GM20431 (cell line): ENCODE results near the gene CENPB.

Source experiments
- in situ Hi-C: fragments of 300-500 bp; cut with MseI, MboI; formaldehyde crosslinking; loops from one replicate; pipeline ENCODE4 v1.15.0; 2020; ENCODE audit warnings: low sequenced_read_pairs; ENCODE audit not compliant: unreplicated experiment

The CENPB gene

DNA sequence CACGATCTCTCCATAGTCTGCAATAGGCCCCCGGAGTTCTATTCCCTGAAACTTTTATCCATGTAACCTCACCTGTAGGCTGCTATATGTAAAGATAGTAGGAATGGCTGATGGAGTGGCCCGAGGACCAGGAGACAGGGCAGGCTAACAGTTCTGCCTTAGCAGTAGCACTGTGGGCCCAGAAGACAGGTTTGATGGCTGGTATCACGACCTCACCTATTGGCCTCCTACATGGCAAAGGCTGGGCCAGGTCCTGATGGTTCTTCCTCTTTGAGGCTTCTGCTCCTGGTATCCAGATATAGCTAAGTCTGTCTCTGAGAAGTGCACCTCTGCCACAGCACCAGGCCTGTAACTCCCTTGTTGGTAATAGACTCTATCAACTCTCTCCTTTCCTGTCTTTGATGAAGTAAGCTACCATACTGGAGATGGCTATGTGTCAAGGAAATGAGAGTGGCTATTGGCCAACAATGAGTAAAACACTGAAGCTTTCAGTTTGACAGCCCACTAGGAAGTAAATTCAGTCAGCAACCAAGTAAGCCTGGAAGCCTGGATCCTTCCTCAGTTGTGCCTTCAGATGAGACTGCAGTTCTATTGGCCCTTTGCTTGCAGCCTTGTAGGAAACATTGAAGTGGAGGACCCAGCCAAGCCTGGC, 11.0 kb downstream of the CENPB start:
- in situ Hi-C loops, result no loop called here

DNA sequence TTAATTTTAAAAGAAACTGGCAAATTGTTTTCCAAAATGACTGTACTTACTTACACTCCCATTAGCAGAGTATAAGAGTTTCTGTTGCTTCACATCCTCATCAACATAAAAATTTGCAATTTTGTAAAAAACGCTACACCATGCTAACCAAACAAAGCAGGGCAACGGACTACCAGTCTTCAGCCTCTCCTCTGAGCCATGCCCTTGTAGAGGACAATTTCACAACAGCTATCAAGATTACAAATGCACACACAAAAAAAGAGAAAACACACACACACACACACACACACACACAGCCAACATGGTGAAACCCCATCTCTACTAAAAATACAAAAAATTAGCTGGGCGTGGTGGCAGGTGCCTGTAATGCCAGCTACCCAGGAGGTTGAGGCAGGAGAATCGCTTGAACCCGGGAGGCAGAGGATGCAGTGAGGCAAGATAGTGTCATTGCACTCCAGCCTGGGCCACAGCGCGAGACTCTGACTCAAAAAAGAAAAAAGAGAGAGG, 14.9 kb downstream of the CENPB start:
- in situ Hi-C loops, result no loop called here

DNA sequence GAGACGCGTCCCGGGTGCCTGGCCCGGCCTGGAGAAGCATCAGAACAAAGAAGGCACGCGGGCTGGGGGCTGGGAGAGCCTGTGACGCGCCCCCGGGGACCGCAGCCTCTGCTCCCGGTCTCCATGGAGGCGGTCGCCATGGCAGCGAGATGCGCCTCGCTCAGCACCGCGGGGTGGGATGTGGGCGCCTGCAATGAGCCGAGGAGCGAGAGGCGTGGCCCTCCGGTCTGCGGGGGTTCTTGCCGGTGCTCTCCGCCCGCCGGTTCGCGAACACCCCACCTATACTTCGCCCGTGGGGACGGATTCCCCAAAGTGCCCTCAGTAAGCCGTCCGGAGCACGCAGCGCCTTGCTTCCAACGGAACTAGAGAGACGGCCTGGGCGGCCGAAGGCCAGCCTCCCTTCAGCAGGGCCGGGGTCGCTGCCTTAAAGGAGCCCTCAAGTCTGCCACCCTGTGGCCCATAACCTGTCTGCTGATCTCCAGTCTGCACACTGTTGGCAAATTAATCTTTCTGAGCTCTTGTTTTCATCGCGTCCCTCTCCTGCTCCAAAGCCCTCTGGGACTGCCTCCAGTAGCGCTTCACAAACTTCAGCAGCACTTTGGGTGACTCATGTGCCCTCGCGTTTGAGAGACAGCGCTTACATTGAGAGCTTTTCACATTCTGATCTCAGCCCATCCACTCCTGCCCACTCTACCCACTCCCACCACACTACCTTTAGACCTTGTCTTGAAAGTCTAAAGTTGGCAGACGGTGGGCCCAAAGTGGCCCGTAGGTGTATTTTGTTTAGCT, 18.0 kb downstream of the CENPB start:
- in situ Hi-C loops, result no loop called here

DNA sequence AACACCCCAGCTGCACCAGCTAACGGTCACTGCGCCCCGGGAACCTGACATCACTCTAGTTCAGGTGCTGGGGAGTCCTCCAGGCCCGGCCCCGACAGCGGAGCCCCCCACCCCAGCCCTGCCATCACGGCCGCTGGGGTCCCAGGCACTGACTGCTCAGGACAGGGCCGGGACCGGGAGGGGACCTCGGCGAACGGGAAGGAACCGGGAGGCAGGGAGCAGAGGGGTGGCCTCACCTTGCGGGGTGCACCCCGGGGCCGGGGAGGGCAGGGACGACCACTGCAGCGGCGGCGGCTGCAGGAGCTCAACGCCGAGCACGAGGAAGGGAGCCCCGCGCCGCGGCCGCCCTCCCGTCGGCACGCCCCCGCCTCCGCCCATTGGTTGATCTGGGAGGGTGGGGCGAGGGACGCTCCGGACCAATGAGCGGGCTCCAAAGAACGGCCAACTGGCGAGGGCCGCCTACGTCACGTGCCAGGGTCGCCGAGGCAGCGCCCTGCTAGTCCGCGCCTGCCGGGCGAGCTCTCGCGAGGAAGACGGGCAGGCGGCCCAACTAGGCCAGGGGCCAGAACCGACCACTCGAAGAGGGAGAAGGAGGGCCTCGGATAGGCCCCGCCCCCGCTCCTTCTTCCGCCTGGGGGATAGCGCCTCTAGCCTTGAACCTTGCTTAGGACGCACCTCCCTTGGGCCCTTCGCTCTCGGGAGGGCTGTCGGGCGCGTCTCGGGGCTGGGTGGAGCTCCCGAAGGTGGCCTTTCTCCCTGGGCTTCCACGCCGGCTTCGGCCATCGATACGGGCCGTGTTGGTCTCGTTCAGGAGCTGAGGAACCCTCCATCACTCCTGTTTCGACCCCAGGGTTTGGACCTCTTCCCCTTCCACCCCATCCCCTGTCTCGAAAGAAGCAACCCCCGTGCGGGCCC, 18.9 kb downstream of the CENPB start, which contains the start of gene ADISSP:
Gene ADISSP (minus strand): TSS at position 327 of the 915 bp plus-strand sequence. CDS start 7,653 bp downstream, outside the sequence.
- in situ Hi-C loops, result no loop called here

DNA sequence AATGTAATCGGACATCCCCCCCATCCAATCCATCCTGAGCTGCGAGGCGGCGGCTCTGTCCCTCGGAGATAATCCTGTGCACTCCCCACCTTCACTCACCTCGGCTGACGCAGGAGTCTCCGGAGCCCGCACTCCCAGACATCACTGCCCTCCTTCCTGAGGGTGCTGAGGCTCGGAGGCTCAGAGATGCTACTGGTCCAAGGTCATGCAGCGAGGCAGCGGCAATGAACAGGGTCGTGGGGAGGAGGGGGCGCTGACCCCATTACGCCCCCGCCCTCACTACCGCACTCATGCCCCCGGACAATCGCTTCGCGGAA, 19.5 kb downstream of the CENPB start:
- in situ Hi-C loops, result no loop called here

DNA sequence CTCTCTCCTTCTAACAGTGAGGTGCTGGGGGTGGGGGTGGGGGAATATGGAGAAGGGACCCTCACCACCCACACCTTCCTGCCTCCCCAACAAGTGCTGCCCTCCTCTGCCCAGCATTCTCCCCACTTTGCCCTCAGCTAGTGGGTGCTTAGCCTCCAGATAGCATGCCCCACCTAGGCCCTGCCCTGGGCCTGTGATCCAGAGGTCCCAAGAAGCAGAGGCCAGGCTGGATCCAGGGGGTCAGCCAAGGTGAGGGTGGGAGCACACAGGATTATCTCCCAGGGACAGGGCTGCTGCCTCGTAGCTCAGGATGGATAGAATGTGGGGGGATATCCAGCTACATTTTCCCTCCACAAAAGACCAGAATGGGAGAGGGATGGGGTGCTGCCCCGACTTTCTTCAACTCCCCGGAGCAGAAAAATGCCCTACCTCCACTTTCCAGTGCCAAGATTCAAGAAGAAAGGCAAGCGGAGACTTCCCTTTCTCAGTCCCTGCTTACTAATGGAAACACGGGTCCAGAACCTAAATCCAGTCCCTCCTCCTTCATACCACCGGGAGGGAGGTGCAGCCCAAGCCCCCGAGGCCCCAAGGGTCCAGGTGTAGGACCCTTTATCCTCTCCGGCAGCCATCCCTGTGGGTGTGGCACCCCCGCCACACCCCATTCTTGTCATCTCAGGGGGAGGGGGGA, 20.0 kb downstream of the CENPB start:
- in situ Hi-C loops, result no loop called here

DNA sequence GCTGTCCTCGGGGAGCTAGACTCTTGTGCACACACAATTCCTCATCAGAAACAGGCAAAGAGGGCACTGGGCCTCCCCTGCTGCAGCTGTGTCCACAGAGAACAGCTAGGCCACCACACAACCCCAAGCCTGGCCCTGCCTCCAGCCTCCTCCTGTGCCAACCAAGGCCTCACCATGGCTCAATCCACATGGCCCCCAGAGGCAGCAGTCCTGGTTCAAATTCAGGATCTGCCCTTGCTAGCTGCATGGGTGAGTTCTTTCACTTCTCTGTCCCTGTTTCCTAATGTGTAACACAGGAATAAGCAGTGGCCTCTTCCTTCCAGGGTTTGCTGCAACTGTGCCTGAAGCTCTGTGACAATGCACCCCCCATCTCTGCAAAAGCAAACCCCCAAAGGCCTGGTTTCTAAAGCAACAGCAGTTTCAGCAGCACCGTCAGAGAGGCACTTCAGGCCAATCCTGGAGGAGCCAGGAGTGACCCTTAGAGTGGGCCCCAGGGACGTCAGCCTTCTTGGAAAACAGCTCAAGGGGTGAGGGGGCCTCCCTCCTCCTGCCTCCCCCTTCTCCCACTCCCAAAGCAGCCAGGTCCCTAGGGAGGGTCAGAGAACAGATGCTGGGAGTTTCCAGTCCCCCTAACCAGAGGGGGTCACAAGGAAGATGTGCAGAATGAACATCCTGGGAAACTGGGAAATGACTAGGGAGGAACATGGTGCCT, 21.2 kb downstream of the CENPB start:
- in situ Hi-C loops, result no loop called here

DNA sequence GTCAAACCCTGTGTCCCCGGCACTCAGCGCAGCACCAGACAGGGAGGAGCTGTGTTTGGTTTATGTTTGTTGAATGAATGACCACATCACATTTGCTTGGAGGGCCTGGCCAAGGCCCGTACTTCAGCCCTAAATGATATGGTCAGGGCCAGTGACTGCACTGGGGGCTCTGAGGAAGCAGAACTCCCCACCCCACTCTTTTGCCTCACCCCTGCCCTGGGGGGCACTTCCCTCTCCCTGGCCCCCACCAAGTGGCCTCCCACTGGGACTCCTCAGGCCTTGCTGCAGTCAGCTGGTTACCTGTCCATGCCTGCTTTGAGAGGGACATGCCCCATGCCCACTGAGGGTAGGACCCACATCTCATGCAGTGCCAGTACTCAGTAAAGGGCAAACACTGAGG, 21.9 kb downstream of the CENPB start:
- in situ Hi-C loops, result no loop called here

DNA sequence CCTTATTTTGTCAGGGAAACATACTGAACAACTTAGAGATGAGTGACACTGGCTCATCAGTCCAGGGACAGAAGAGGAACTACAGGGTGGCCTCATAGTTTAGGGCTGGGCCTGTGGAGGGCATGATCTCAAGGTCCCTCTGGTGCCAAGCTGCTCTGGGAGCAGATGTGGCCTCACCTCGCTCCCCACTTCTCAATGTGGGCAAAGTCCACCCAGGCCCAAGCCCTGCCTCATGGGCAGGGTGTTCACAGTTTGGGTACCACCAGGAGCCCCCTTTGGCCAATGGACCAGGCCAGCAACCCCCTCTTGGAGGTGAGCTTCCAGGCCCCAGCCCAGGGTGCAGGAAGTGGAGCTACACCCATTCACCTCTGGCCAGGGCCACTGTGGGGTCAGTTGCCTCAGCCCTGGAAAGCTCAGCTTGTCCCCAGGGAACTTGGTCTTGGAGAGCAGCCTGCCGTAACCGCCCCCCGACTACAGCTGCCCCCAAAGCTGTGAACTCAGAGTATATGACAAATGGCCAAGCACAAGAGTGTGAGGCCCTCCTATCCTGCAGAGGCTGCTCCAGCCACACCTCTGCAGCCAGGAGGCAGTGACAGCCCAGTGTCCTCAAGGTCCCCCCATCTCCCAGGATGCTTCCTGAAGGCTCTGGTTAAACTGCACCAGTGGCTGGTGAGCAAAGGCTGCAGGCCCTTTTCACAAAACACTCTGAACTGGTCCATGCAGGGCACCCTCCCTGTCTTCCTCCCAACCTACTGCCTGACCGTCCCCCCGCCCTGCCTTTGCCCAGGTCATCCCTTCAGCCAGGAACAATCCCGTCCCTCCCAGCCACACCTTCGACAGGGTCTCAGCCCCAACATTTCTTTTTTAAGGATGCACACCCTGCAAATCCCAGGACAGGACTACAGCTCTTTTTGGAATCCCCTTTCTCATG, 22.6 kb downstream of the CENPB start:
- in situ Hi-C loops, result no loop called here

DNA sequence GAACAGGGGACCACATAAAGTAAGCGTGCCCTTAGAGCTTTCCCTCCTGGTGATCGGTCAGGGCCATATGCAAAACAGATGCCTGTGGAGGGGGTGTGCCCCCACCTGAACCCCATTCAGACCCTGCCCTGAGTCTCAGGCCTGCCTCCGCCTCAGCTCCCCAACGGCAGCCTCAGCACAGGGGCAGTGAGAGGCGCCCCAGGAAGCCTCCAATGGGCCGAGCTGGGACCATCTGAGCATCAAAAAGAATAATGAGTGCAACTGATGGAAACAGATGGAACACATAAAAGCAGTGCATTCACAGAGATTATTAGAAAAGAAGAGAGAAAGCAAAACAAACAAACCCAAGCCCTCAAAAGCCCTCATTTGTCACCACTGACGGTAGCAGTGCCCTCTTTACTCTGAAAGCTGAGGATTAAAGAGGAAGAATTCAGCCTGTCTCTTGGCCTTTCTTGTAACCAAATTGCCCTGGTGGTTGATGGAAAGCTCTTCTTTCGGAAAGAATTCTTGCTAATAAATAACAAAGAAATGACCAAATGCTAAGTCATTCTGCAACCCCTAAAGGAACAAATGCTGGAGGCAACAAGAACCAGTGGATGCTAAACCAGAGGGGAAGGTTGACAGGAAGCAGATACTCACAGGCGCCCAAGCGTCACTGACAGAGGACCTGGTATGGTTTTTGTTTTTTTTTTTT, 25.7 kb downstream of the CENPB start:
- in situ Hi-C loops, result no loop called here

DNA sequence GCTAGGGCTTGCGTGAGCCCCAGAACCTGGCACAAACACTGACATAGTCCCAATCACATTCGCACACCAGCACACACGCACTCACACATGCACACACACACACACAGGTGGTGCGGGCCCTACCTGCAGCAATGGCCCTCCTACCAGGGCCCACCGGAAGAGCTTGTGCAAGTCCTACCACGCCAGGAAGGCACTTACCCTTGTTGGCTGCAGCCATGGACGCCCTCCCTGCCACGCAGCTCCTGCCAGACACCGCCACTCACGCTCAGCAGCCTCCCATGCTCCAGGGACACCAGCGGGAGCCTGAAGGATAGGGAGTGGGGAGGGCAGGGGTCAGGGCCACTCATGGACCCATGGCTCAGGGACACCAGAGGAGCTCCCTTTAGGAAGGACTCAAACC, 26.7 kb downstream of the CENPB start:
- in situ Hi-C loops, result no loop called here

DNA sequence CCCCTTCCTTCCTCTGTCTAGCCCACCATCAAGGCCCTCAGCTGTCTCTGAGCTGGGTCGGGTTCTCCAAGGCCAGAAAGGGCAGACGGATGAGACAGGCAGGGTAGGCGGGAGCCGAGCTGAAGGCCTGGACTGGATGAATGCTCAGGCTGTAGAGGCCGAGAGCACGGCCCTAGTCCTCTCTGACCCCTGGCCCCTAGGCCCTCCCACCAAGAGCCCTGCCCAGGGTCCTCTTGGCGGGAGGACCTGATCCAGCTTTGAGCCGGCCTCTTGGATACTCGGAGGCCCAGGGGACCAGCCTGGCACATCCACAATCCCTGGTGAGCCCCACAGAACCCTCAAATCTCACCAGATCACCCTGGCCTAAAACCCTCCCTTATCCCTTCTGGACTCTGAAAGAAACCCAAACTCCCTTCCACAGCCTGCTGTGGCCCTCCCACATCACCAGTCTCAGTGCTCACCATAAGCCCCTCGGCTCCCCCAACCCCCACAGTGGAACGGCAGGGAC, 27.2 kb downstream of the CENPB start:
- in situ Hi-C loops, result no loop called here

DNA sequence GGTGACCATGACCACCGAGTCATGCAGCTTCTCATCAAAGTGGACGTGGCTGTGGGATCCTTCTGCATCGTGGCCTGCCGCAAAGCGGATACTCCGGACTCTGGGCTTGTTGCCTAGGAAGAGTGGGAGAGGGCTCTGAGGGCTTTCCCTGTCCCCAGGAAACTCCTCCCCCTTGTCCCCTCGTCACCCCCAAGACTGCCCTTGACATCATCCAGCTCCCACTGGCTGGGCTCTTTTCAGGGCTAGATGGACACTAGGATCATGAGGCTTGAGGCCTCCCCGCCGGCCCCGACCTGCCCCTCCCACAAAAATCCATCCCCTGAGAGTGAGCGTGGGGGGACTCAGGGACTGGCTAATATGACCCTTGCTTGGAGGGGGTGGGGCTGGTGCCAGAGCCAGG, 28.0 kb downstream of the CENPB start:
- in situ Hi-C loops, result no loop called here

DNA sequence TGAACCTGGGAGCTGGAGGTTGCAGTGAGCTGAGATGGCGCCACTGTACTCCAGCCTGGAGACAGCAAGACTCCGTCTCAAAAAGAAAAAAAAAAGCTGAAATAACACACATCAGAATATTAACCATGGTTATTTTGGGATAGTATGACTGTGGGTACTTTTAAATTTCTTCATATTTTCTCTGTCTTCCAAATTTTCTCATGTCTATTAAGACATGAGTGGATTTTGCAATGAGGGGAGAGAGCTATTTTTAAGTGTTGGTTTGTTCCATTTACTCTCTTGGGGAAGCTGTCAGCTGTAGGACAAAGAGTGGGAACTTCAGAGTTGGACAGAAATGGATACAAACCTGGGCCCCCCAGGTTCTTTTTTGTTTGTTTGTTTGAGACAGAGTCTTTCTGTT, 29.3 kb downstream of the CENPB start:
- in situ Hi-C loops, result no loop called here

DNA sequence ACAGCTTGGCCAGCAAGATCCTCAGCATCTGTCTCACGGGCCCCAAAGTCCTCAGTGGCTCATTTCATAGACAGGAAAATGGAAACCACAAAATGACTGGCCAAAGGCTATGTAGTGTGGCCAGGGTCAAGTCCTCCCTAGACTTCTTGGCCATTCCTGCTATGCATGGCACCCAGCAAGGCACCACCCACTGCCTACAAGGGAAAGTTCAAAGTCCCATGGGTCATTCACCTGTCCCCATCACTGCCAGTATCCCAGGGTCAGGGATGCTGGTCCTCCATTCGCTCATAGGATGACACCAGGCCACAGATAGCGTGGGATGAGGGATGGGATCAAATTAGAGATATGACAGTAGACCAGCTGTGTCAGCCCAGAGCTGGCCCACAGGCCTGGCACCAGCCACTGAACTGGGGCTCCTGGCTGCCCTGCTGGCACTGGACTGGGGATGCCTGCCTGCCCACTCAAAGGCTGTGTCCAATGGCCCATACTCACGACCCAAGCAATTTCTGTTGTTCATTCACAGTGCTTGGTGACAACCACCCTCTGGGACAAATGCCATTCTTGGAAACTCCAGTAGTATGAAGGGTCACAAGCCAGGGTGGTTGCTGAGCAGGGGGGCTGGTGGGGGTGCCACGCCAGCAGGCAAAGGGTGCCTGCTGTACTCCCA, 30.6 kb downstream of the CENPB start:
- in situ Hi-C loops, result no loop called here

DNA sequence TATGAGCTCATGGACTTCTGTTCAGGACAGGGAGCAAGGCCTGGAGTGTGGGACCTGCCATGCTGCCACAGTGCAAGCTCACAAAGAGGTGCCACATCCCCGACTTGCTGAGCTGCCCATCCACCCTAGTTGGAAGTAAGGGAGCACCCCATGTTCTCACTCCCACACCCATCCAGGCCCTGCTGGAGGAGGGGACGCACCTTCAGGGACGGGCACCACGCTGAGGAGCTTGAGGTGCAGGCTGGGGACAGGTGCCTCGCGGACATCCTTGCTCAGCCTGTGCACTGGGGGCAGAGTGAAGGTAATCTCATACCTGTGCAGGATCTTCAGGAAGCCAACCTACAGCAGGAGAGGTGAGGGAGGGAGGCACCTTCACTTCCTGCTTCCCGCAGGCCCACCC, 31.3 kb downstream of the CENPB start:
- in situ Hi-C loops, result no loop called here

DNA sequence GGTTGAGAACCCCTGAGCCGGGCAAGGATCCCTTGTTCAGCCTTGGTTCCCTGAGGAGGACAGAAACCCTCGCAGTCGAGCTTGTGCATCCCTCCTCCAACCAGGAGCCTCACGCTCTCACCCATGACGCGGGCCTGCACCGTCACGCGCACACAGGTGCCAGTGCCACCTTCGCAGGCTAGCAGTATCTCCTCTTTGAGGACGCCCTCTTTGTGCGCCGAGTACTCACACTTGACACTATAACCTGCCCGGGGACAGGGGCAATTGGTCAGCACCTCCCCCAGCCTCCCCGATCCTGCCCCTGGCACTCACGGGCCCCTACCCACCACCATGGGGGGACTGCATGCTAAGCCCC, 32.3 kb downstream of the CENPB start:
- in situ Hi-C loops, result no loop called here
